Fibroblast of villous mesenchyme (primary cell): Measurements from ENCODE around the gene KDM4B. TPM values are rescaled to one million over a fixed set of nuclear protein-coding genes. Genes with fewer than 3 reads are reported as not detected.
"Not testable (repeated sequence)": the region's sequence is repeated elsewhere in the genome, so short reads cannot be mapped to it uniquely, and the experiment has no call there.

Source experiments
- DNase-seq: peaks from one replicate; pipeline ENCODE4 v3.0.0-alpha.2; 2010; ENCODE audit warnings: low read depth
- H3K4me3 ChIP-seq: 2 replicates; pipeline ENCODE4 v1.5.1; 2011; ENCODE audit warnings: low read depth, mild to moderate bottlenecking, low read length
- small RNA-seq: library from RNA; depleted of rRNA; stranded (forward); fragments of <200 nt; gene quantifications from one replicate; pipeline ENCODE3, GENCODE V24; 2012
- total RNA-seq: library from RNA; depleted of rRNA; stranded (reverse); fragments of >200 nt; gene quantifications from 2 replicates; pipeline ENCODE4 v1.2.3, GENCODE V29; 2012
- TF ChIP-seq, protein P1 (sequence below): IDR thresholded peaks from 2 replicates; pipeline ENCODE4 v1.5.1; 2012; ENCODE audit warnings: low read depth, mild to moderate bottlenecking, low read length; ENCODE audit not compliant: insufficient read depth

KDM4B gene
- total RNA-seq, 1 donor = 17.7 TPM

DNA sequence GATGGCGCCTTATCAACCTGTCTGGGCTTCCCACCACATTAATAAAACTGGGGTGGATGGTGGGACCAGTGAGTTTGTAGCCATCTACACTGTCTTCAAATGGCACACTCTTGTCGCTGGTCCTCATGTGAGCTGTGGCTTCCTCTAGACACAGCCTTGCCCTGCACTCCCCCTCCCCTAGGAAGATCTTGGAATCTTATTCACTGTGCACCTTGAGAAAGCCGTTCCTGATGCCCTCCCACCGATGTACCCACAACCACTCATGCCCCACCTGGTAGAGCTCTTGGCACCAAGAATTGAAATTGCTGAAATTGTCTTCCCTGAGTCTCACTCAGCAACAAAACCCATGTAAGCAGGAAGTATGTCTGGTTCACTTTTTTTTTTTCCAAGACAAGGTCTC, 225.7 kb downstream of the KDM4B start:
- DNase-seq = no peak
- TF ChIP-seq, protein P1, sequence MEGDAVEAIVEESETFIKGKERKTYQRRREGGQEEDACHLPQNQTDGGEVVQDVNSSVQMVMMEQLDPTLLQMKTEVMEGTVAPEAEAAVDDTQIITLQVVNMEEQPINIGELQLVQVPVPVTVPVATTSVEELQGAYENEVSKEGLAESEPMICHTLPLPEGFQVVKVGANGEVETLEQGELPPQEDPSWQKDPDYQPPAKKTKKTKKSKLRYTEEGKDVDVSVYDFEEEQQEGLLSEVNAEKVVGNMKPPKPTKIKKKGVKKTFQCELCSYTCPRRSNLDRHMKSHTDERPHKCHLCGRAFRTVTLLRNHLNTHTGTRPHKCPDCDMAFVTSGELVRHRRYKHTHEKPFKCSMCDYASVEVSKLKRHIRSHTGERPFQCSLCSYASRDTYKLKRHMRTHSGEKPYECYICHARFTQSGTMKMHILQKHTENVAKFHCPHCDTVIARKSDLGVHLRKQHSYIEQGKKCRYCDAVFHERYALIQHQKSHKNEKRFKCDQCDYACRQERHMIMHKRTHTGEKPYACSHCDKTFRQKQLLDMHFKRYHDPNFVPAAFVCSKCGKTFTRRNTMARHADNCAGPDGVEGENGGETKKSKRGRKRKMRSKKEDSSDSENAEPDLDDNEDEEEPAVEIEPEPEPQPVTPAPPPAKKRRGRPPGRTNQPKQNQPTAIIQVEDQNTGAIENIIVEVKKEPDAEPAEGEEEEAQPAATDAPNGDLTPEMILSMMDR = no peak

DNA sequence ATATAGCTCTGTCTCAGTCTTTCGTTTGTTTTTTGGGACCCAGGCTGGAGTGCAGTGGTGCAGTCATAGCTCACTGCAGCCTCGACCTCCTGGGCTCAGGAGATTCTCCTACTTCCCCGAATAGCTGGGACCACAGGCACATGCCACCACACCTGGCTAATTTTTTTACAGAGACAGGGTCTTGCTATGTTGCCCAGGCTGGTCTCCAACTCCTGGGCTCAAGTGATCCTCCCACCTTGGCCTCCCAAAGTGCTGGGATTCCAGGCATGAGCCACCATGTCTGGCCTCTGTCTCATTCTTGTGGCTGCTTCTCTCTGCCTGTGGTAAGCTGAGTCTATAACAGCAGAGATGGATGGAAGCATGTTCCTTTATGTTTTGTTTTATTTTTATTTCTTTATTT, 226.7 kb downstream of the KDM4B start:
- H3K4me3 ChIP-seq, DNase-seq: not testable (repeated sequence)

More for the DNA sequence above, 225.7 kb downstream of the KDM4B start:
- no peak overlapping the region for H3K4me3 ChIP-seq

DNA sequence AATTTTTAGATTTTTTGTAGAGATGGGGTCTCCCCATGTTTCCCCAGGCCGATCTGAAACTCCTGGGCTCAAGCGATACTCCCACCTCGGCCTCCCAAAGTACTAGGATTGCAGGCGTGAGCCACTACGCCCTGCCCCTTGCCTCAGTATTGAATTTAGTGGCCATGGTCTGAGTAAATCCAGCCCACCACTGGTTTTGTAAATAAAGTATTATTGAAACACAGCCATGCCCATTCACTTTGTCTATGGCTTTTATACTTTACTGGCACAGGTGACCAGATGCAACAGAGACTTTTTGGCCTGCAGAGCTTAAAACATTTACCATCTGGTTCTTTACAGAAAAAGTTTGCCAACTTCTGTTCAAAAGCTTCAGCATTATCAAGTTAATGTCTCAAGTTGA, 227.9 kb downstream of the KDM4B start:
- no peak for DNase-seq
- TF ChIP-seq, protein P1 = no peak

DNA sequence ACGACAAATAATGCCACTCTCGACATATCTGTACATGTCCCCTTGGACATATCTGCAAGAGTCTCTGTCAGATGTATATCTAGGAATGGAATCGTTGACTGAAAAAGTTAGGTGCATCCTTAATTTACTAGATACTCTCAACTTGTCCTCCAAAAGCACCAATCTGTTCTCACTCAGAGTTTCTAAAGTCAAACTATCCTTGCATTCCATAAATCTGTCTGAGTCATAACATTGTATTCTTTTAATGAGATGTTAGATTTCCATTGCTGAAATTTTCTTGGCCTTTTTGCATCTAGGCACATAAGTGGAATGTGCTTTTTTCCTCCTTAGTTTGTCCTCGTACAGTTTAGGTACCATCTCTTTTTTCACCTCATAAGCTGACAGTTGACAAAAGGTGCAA, 231.9 kb downstream of the KDM4B start:
- TF ChIP-seq, protein P1 = no peak
- H3K4me3 ChIP-seq = no peak overlapping the region
- no peak for DNase-seq

More for the DNA sequence above, 227.9 kb downstream of the KDM4B start:
- no peak overlapping the region for H3K4me3 ChIP-seq

DNA sequence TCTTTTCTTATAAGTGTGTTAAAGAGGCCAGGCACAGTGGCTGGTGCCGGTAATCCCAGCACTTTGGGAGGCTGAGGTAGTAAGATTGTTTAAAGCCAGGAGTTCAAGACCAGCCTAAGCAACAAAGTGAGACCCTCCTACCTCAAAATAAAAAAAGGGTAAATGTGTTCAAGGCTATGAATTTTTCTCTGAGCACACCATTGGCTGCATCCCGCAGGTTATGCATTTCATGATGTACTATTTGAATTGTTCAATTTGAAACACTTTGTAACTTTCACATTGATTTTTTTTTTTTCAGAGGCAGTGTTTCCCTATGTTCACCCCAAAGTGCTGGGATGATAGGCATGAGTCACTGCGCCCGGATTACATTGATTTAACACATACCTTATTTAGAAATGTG, 233.6 kb downstream of the KDM4B start:
- H3K4me3 ChIP-seq = no peak overlapping the region
- TF ChIP-seq, protein P1 = no peak
- no peak for DNase-seq

Small RNAs within 50 kb of the gene (small RNA-seq; reads per million reads assigned to genes)
- gene MIR4747 = not detected

Other genes starting within 250 kb of the KDM4B start
- gene DPP9, start 245.3 kb upstream of the KDM4B start, total RNA-seq = 30.7 and 47.0 TPM in 2 replicates
- gene FEM1A, start 177.4 kb upstream of the KDM4B start, total RNA-seq = 12.6 and 13.8 TPM in 2 replicates
- 3.2 and 3.5 TPM in 2 replicates for gene TICAM1, start 137.4 kb upstream of the KDM4B start, total RNA-seq
- 191 and 193 TPM in 2 replicates for gene PLIN3, start 101.4 kb upstream of the KDM4B start, total RNA-seq
- 0.32 TPM in 1 of 2 replicates, not detected in the other for gene ARRDC5, start 66.2 kb upstream of the KDM4B start, total RNA-seq
- 34.1 and 36.1 TPM in 2 replicates for gene UHRF1, start 59.6 kb upstream of the KDM4B start, total RNA-seq